ENCODE data around the gene SVIL. TPM values are rescaled to one million over a fixed set of nuclear protein-coding genes. Genes with fewer than 3 reads are reported as not detected.

Gene SVIL
- total RNA-seq, 1 donor from 2014 or later: 25.1 TPM

DNA sequence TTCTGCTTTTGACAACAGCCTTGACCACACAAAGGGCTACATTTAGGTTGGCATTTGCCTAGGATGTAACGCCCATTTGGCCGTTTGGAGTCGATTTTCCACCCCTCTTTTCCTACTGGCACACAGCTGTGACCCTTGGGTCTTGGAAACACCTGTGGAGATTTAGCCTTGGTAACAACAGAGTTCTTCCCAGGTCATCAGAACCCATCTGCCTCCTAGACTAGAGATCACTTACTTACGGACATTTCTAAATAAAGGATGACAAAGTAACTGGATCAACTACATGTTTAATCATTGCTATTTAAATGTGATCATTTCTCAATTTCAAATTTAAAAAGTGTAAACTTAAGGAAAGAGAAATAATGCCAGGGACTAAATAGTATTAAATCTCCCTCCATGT lies 42.0 kb upstream of the SVIL start:
- no peaks in the 10 kb centered on the region for H3K9me3 ChIP-seq (ENCODE audit: low read depth)

GRCh38 chr10:29675984-29676383 lies 41.2 kb upstream of the SVIL start:
- H3K9ac ChIP-seq: no peak overlapping the region
- Mint-ChIP-seq H3K27me3 (ENCODE audit: insufficient read depth, low read depth) (peaks cover 5% of the 10 kb centered on the region), H3K4me3 (no peak overlapping the region), H3K9me3 (peaks cover 40% of the 10 kb centered on the region), H3K4me1 (peaks cover 4% of the 10 kb centered on the region), H3K36me3 (peaks cover 47% of the 10 kb centered on the region), H3K27ac (no peak overlapping the region)
- H2AFZ ChIP-seq (replicated peaks): no peak overlapping the region
- H4K20me1 ChIP-seq (ENCODE audit: low read depth): no peaks in the 10 kb centered on the region
- no peaks in the 10 kb centered on the region for H3K36me3 ChIP-seq
- H3K9me3 ChIP-seq (ENCODE audit: low read depth): no peaks in the 10 kb centered on the region
- H3K4me3 ChIP-seq: no peak overlapping the region
- no peaks in the 10 kb centered on the region for H3F3A ChIP-seq (ENCODE audit: low read depth)
- DNase-seq (ENCODE audit: low spot score): no peak
- H3K79me2 ChIP-seq (ENCODE audit: low read depth): no peaks in the 10 kb centered on the region
- TF ChIP-seq EZH2phosphoT487 (IDR thresholded peaks at IDR 0.05) (no peak), CTCF (IDR thresholded peaks at IDR 0.05) (no peak), EZH2 (IDR thresholded peaks at IDR 0.05) (no peak)
- no peaks in the 10 kb centered on the region for H3K27me3 ChIP-seq
- no peak overlapping the region for H3K4me2 ChIP-seq
- H3K4me1 ChIP-seq: no peaks in the 10 kb centered on the region
- no peak overlapping the region for H3K27ac ChIP-seq

More for the DNA sequence above, 42.0 kb upstream of the SVIL start:
- H3K9me3 Mint-ChIP-seq: peaks cover 40% of the 10 kb centered on the region
- Histone ChIP-seq H3K27me3 (no peaks in the 10 kb centered on the region), H3K4me2 (no peak overlapping the region), H3K4me1 (no peaks in the 10 kb centered on the region), H3K9ac (no peak overlapping the region), H2AFZ (replicated peaks) (no peak overlapping the region), H4K20me1 (ENCODE audit: low read depth) (no peaks in the 10 kb centered on the region), H3K27ac (no peak overlapping the region), H3F3A (ENCODE audit: low read depth) (no peaks in the 10 kb centered on the region), H3K36me3 (no peaks in the 10 kb centered on the region), H3K79me2 (ENCODE audit: low read depth) (no peaks in the 10 kb centered on the region), H3K4me3 (no peak overlapping the region)
- no peak overlapping the region for H3K4me3 Mint-ChIP-seq
- DNase-seq (ENCODE audit: low spot score): no peak
- no peak for TF ChIP-seq CTCF (IDR thresholded peaks at IDR 0.05)
- no peak for TF ChIP-seq EZH2phosphoT487 (IDR thresholded peaks at IDR 0.05)
- TF ChIP-seq EZH2 (IDR thresholded peaks at IDR 0.05): no peak
- H3K27ac Mint-ChIP-seq: no peak overlapping the region
- H3K4me1 Mint-ChIP-seq: peaks cover 6% of the 10 kb centered on the region
- H3K36me3 Mint-ChIP-seq: peaks cover 53% of the 10 kb centered on the region
- H3K27me3 Mint-ChIP-seq (ENCODE audit: insufficient read depth, low read depth): peaks cover 5% of the 10 kb centered on the region

DNA sequence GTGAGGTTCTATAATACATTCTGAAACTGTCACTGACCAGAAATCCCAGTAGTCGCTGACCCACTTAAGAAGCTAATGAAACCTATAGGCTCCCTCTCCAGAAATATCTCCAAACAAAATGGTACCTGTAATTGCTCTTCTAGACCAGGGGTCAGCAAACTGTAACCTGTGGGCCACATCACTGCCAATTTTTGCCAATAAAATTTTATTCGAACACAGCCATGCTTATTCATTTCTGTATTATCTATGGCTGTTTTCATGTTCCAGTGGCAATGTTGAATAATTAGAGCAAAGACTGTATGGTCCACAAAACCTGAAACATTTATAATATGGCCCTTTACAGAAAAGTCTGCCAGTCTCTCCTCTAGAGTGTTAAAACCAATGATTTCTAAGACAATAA lies 37.2 kb upstream of the SVIL start:
- Histone ChIP-seq H2AFZ (replicated peaks) (no peak overlapping the region), H3K4me2 (no peak overlapping the region), H3K79me2 (ENCODE audit: low read depth) (no peaks in the 10 kb centered on the region), H3F3A (ENCODE audit: low read depth) (peaks cover 4% of the 10 kb centered on the region), H3K9ac (no peak overlapping the region), H3K36me3 (no peaks in the 10 kb centered on the region), H3K27me3 (no peaks in the 10 kb centered on the region), H3K4me3 (no peak overlapping the region), H4K20me1 (ENCODE audit: low read depth) (peaks cover 9% of the 10 kb centered on the region), H3K27ac (no peak overlapping the region), H3K9me3 (ENCODE audit: low read depth) (no peaks in the 10 kb centered on the region), H3K4me1 (peaks cover 8% of the 10 kb centered on the region)
- H3K36me3 Mint-ChIP-seq: peaks cover 45% of the 10 kb centered on the region
- no peak for DNase-seq (ENCODE audit: low spot score)
- no peak overlapping the region for H3K4me3 Mint-ChIP-seq
- peaks cover 30% of the 10 kb centered on the region for H3K9me3 Mint-ChIP-seq
- peaks cover 5% of the 10 kb centered on the region for H3K27me3 Mint-ChIP-seq (ENCODE audit: insufficient read depth, low read depth)
- TF ChIP-seq EZH2phosphoT487 (IDR thresholded peaks at IDR 0.05) (no peak), EZH2 (IDR thresholded peaks at IDR 0.05) (no peak), CTCF (IDR thresholded peaks at IDR 0.05) (no peak)
- peaks cover 3% of the 10 kb centered on the region for H3K4me1 Mint-ChIP-seq
- H3K27ac Mint-ChIP-seq: no peak overlapping the region
